Measurements from ENCODE around the gene MUC5AC. TPM values are rescaled to one million over a fixed set of nuclear protein-coding genes. Genes with fewer than 3 reads are reported as not detected.

MUC5AC gene
- total and polyA plus RNA-seq, 3 experiments from 2014 or later = not detected

GRCh38 chr11:1224491-1225385 is 67.0 kb downstream of the MUC5AC start:
- Mint-ChIP-seq H3K36me3 (no peaks in the 10 kb centered on the region), H3K4me3 (no peak overlapping the region), H3K4me1 (no peaks in the 10 kb centered on the region), H3K27ac (peak overlapping the region in 1 of 8 donors; percentile 38), H3K27me3 (peaks cover 0 to 7% of the 10 kb centered on the region in 2 donors), H3K9me3 (no peaks in the 10 kb centered on the region)
- DNase-seq = peak in 1 of 5 donors; percentile 42
- Histone ChIP-seq H3K9me3 (ENCODE audit: low read length) (no peaks in the 10 kb centered on the region), H3K4me1 (ENCODE audit: insufficient read depth, low read length) (no peaks in the 10 kb centered on the region), H3K4me3 (ENCODE audit: low read length) (no peak overlapping the region), H3K27me3 (ENCODE audit: insufficient read depth, low read length, poor library complexity, severe bottlenecking) (no peaks in the 10 kb centered on the region), H3K36me3 (ENCODE audit: insufficient read depth, low read length) (no peaks in the 10 kb centered on the region), H3K27ac (ENCODE audit: low read depth, low read length) (no peak overlapping the region)
- POLR2A ChIA-PET = no interaction called here
- CTCF ChIA-PET = no interaction called here

- peak in 1 of 5 donors; percentile 43 for DNase-seq
These were observed 67.9 kb downstream of the MUC5AC start for GRCh38 chr11:1225386-1226225.

DNA sequence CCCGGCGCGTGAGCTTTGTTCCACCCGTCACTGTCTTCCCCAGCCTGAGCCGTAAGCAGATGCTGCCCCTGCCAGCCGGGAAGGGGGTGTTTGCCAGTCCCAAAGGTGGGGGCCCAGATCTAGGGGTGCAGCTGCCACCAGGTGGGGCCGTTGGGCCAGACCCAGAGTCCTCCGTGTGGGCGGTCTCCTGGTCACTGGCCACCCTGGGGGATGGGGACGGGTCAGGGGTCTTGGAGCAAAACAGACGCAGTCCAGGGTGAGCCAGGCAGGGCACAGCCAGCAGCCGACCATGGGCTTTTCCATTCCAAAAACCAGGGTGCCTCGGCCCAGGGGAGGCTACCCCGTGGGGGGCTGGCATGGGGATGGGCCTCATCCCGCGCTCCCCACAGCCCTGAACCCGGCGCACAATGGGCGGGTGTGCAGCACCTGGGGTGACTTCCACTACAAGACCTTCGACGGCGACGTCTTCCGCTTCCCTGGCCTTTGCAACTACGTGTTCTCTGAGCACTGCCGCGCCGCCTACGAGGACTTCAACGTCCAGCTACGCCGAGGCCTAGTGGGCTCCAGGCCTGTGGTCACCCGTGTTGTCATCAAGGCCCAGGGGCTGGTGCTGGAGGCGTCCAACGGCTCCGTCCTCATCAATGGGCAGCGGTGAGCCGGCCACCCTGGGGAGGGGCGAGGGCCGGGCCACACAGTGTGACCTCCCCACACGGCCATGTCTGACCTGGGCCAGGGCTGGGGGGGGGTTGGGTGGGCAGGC is 68.7 kb downstream of the MUC5AC start:
- Histone ChIP-seq H3K9me3 (ENCODE audit: low read length) (no peaks in the 10 kb centered on the region), H3K27ac (ENCODE audit: low read depth, low read length) (no peak overlapping the region), H3K27me3 (ENCODE audit: insufficient read depth, low read length, poor library complexity, severe bottlenecking) (no peaks in the 10 kb centered on the region), H3K36me3 (ENCODE audit: insufficient read depth, low read length) (no peaks in the 10 kb centered on the region), H3K4me3 (ENCODE audit: low read length) (no peak overlapping the region), H3K4me1 (ENCODE audit: insufficient read depth, low read length) (no peaks in the 10 kb centered on the region)
- Mint-ChIP-seq H3K9me3 (no peaks in the 10 kb centered on the region), H3K4me1 (no peaks in the 10 kb centered on the region), H3K36me3 (no peaks in the 10 kb centered on the region), H3K27ac (no peak overlapping the region), H3K4me3 (no peak overlapping the region), H3K27me3 (peaks cover 0 to 4% of the 10 kb centered on the region in 2 donors)
- ChIA-PET CTCF (no interaction called here), POLR2A (no interaction called here)
- peak in 1 of 5 donors; percentile 46 for DNase-seq

More at GRCh38 chr11:1225386-1226225, 67.9 kb downstream of the MUC5AC start:
- Mint-ChIP-seq H3K36me3 (no peaks in the 10 kb centered on the region), H3K9me3 (no peaks in the 10 kb centered on the region), H3K4me1 (no peaks in the 10 kb centered on the region), H3K27me3 (peaks cover 0 to 7% of the 10 kb centered on the region in 2 donors), H3K27ac (peak overlapping the region in 1 of 8 donors; percentile 33), H3K4me3 (no peak overlapping the region)
- Histone ChIP-seq H3K4me3 (ENCODE audit: low read length) (no peak overlapping the region), H3K27ac (ENCODE audit: low read depth, low read length) (no peak overlapping the region), H3K27me3 (ENCODE audit: insufficient read depth, low read length, poor library complexity, severe bottlenecking) (no peaks in the 10 kb centered on the region), H3K4me1 (ENCODE audit: insufficient read depth, low read length) (no peaks in the 10 kb centered on the region), H3K36me3 (ENCODE audit: insufficient read depth, low read length) (no peaks in the 10 kb centered on the region), H3K9me3 (ENCODE audit: low read length) (no peaks in the 10 kb centered on the region)
- ChIA-PET POLR2A (no interaction called here), CTCF (no interaction called here)

GRCh38 chr11:1226986-1227550 is 69.3 kb downstream of the MUC5AC start:
- Mint-ChIP-seq H3K4me3 (no peak overlapping the region), H3K27me3 (no peaks in the 10 kb centered on the region), H3K27ac (peak overlapping the region in 1 of 8 donors; percentile 26), H3K36me3 (no peaks in the 10 kb centered on the region), H3K9me3 (no peaks in the 10 kb centered on the region), H3K4me1 (no peaks in the 10 kb centered on the region)
- Histone ChIP-seq H3K4me3 (ENCODE audit: low read length) (no peak overlapping the region), H3K9me3 (ENCODE audit: low read length) (no peaks in the 10 kb centered on the region), H3K27ac (ENCODE audit: low read depth, low read length) (no peak overlapping the region), H3K27me3 (ENCODE audit: insufficient read depth, low read length, poor library complexity, severe bottlenecking) (no peaks in the 10 kb centered on the region), H3K4me1 (ENCODE audit: insufficient read depth, low read length) (no peaks in the 10 kb centered on the region), H3K36me3 (ENCODE audit: insufficient read depth, low read length) (no peaks in the 10 kb centered on the region)
- POLR2A ChIA-PET = no interaction called here
- peak in 1 of 5 donors; percentile 42 for DNase-seq
- CTCF ChIA-PET = no interaction called here

- ChIA-PET POLR2A (no interaction called here), CTCF (no interaction called here)
- Mint-ChIP-seq H3K9me3 (no peaks in the 10 kb centered on the region), H3K27me3 (no peaks in the 10 kb centered on the region), H3K27ac (no peak overlapping the region), H3K4me1 (no peaks in the 10 kb centered on the region), H3K36me3 (no peaks in the 10 kb centered on the region), H3K4me3 (no peak overlapping the region)
- Histone ChIP-seq H3K27ac (ENCODE audit: low read depth, low read length) (no peak overlapping the region), H3K9me3 (ENCODE audit: low read length) (no peaks in the 10 kb centered on the region), H3K36me3 (ENCODE audit: insufficient read depth, low read length) (no peaks in the 10 kb centered on the region), H3K4me3 (ENCODE audit: low read length) (no peak overlapping the region), H3K4me1 (ENCODE audit: insufficient read depth, low read length) (no peaks in the 10 kb centered on the region), H3K27me3 (ENCODE audit: insufficient read depth, low read length, poor library complexity, severe bottlenecking) (no peaks in the 10 kb centered on the region)
- DNase-seq = peak in 1 of 5 donors; percentile 42
These were observed 69.9 kb downstream of the MUC5AC start for GRCh38 chr11:1227551-1228100.

- CTCF ChIA-PET = no interaction called here
- no peak overlapping the region for H3K4me3 Mint-ChIP-seq
- H3K4me1 Mint-ChIP-seq = no peaks in the 10 kb centered on the region
- H3K9me3 Mint-ChIP-seq = no peaks in the 10 kb centered on the region
- Histone ChIP-seq H3K27ac (ENCODE audit: low read depth, low read length) (no peak overlapping the region), H3K9me3 (ENCODE audit: low read length) (no peaks in the 10 kb centered on the region), H3K27me3 (ENCODE audit: insufficient read depth, low read length, poor library complexity, severe bottlenecking) (no peaks in the 10 kb centered on the region), H3K36me3 (ENCODE audit: insufficient read depth, low read length) (no peaks in the 10 kb centered on the region), H3K4me3 (ENCODE audit: low read length) (no peak overlapping the region), H3K4me1 (ENCODE audit: insufficient read depth, low read length) (no peaks in the 10 kb centered on the region)
- DNase-seq = peak in 1 of 5 donors; percentile 45
- POLR2A ChIA-PET = no interaction called here
- no peak overlapping the region for H3K27ac Mint-ChIP-seq
- H3K36me3 Mint-ChIP-seq = no peaks in the 10 kb centered on the region
- no peaks in the 10 kb centered on the region for H3K27me3 Mint-ChIP-seq
These were observed 70.5 kb downstream of the MUC5AC start for GRCh38 chr11:1228101-1228821.

DNA sequence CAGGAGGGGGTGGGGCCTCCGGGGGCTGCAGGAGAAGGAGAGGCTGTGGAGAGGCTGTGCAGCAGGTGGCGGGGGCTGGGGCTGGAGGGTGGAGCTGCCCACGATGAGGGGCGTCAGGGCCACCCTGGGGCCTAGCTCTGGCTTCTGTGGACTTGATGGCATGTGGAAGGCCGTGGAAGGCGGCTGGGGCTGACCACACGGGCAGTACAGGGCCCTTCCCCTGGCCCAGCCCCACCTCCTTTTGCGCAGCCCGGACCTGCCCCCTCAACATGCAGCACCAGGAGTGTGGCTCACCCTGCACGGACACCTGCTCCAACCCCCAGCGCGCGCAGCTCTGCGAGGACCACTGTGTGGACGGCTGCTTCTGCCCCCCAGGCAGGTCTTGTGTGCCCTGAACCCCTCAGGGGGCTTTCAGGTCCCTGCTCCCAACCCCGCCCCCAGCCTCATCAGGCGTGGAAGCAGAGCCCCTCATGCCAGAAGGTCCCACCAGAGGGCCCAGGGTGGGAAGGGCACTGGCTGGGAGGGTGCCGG is 71.2 kb downstream of the MUC5AC start:
- Mint-ChIP-seq H3K4me1 (no peaks in the 10 kb centered on the region), H3K4me3 (no peak overlapping the region), H3K27me3 (no peaks in the 10 kb centered on the region), H3K9me3 (no peaks in the 10 kb centered on the region), H3K36me3 (no peaks in the 10 kb centered on the region), H3K27ac (no peak overlapping the region)
- H3K36me3 ChIP-seq (ENCODE audit: insufficient read depth, low read length) = no peaks in the 10 kb centered on the region
- no peaks in the 10 kb centered on the region for H3K9me3 ChIP-seq (ENCODE audit: low read length)
- ChIA-PET POLR2A (no interaction called here), CTCF (no interaction called here)
- H3K4me3 ChIP-seq (ENCODE audit: low read length) = no peak overlapping the region
- no peak overlapping the region for H3K27ac ChIP-seq (ENCODE audit: low read depth, low read length)
- no peaks in the 10 kb centered on the region for H3K4me1 ChIP-seq (ENCODE audit: insufficient read depth, low read length)
- no peaks in the 10 kb centered on the region for H3K27me3 ChIP-seq (ENCODE audit: insufficient read depth, low read length, poor library complexity, severe bottlenecking)
- peak in 1 of 5 donors; percentile 45 for DNase-seq

Measured in CD8-positive, alpha-beta memory T cell (primary cell).